H1 (cell line): ENCODE results near the gene FAM228A. TPM values are rescaled to one million over a fixed set of nuclear protein-coding genes. Genes with fewer than 3 reads are reported as not detected.

Source experiments
- CTCF ChIA-PET: fragments of 300-600 bp; sonication (Branson Sonifier 250); formaldehyde crosslinking; loops from one replicate; lab custom pipeline; 2021; ENCODE audit not compliant: partially characterized antibody; lab: Charles Lee
- POLR2A ChIA-PET: fragments of 300-600 bp; sonication (Branson Sonifier 250); formaldehyde crosslinking; loops from one replicate; lab custom pipeline; 2021; ENCODE audit warnings: inconsistent platforms; ENCODE audit not compliant: partially characterized antibody; lab: Charles Lee
- DNase-seq, 2 experiments: peaks; one replicate each; pipeline versions ENCODE4 v3.0.0 to v3.0.0-alpha.2; 2010 to 2022; ENCODE audit warnings: low spot score in 2 of 2, low read depth in 1 of 2, mixed read lengths in 1 of 2
- FAIRE-seq: peaks from 2 replicates; lab custom pipeline; 2011; peaks lifted over from hg19 to GRCh38; lab: Jason Lieb, UNC
- H2AFZ ChIP-seq: 2 replicates; pipeline ENCODE4 v1.8.1; 2012; ENCODE audit warnings: low read length, inconsistent platforms
- H2AK5ac ChIP-seq: 2 replicates; pipeline ENCODE4 v1.6.1; 2013; ENCODE audit warnings: low read depth, low read length
- H2BK120ac ChIP-seq: replicated peaks from 2 replicates; pipeline ENCODE3; 2013; ENCODE audit warnings: low read depth, low read length, inconsistent platforms
- H2BK12ac ChIP-seq: 2 replicates; pipeline ENCODE4 v1.6.1; 2013; ENCODE audit warnings: low read depth, low read length
- H2BK15ac ChIP-seq: 2 replicates; pipeline ENCODE4 v1.6.1; 2013; ENCODE audit warnings: low read length
- H2BK20ac ChIP-seq: 2 replicates; pipeline ENCODE4 v1.6.1; 2013; ENCODE audit warnings: low read length
- H2BK5ac ChIP-seq: 2 replicates; pipeline ENCODE4 v1.6.1; 2013; ENCODE audit warnings: low read depth, low read length
- H3K14ac ChIP-seq: 2 replicates; pipeline ENCODE4 v1.6.1; 2013; ENCODE audit warnings: inconsistent platforms; ENCODE audit not compliant: insufficient read length
- H3K18ac ChIP-seq: 2 replicates; pipeline ENCODE4 v1.6.1; 2013; ENCODE audit warnings: low read length; ENCODE audit errors: extremely low read depth
- H3K23ac ChIP-seq: 2 replicates; pipeline ENCODE4 v1.6.1; 2013; ENCODE audit warnings: inconsistent platforms; ENCODE audit not compliant: insufficient read length
- H3K23me2 ChIP-seq: 2 replicates; pipeline ENCODE4 v1.6.1; 2013; ENCODE audit warnings: low read depth, low read length
- H3K27ac ChIP-seq: 2 replicates; pipeline ENCODE4 v1.6.1; 2011; ENCODE audit warnings: low read depth, low read length, inconsistent platforms
- H3K27me3 ChIP-seq, 4 experiments: replicated peaks in 1 of 4; 1 replicate in 1 of 4; 2 replicates in 3 of 4; pipeline versions ENCODE4 v1.6.1 to v1.8.1; 2011 to 2013; ENCODE audit warnings: low read length in 3 of 4, mild to moderate bottlenecking in 3 of 4, inconsistent platforms in 2 of 4, mixed read lengths in 2 of 4, moderate library complexity in 1 of 4; ENCODE audit not compliant: control insufficient read depth in 3 of 4, insufficient read depth in 3 of 4; ENCODE audit errors: extremely low read depth in 1 of 4
- H3K36me3 ChIP-seq, 4 experiments: 2 replicates each; pipeline versions ENCODE4 v1.6.1 to v1.8.1; 2011 to 2013; ENCODE audit warnings: mild to moderate bottlenecking in 4 of 4, low read length in 3 of 4, moderate library complexity in 2 of 4, control low read depth in 1 of 4, inconsistent platforms in 1 of 4; ENCODE audit not compliant: insufficient read depth in 4 of 4, control insufficient read depth in 2 of 4
- H3K4ac ChIP-seq: replicated peaks from 2 replicates; pipeline ENCODE3; 2013; ENCODE audit warnings: low read length, low read depth, mixed read lengths, inconsistent platforms; ENCODE audit not compliant: insufficient read length
- H3K4me1 ChIP-seq, 4 experiments: replicated peaks in 1 of 4; 1 replicate in 1 of 4; 2 replicates in 3 of 4; pipeline versions ENCODE4 v1.6.1 to v1.8.1; 2011 to 2013; ENCODE audit warnings: low read length in 3 of 4, inconsistent platforms in 2 of 4, mixed read lengths in 1 of 4; ENCODE audit not compliant: insufficient read depth in 4 of 4, control insufficient read depth in 3 of 4
- H3K4me2 ChIP-seq, 2 experiments: 2 replicates each; pipeline versions ENCODE4 v1.6.1 to v1.8.1; 2011 to 2013; ENCODE audit warnings: low read depth in 2 of 2, low read length in 2 of 2, control low read depth in 1 of 2, inconsistent platforms in 1 of 2, mild to moderate bottlenecking in 1 of 2; ENCODE audit not compliant: insufficient read depth in 1 of 2
- H3K4me3 ChIP-seq, 4 experiments: fragments of 200-600, 300-600 bp in 1 of 4; sonication (generic), shearing (Covaris generic), sonication (Bioruptor Twin) in 1 of 4; 2 replicates each; pipeline versions ENCODE4 v1.5.1 to v1.8.1; 2011 to 2016; ENCODE audit warnings: low read length in 4 of 4, low read depth in 3 of 4, control low read depth in 2 of 4, inconsistent platforms in 2 of 4, mild to moderate bottlenecking in 2 of 4, mixed read lengths in 1 of 4, moderate library complexity in 1 of 4; ENCODE audit not compliant: insufficient read depth in 2 of 4; ENCODE audit errors: extremely low read depth in 1 of 4
- H3K56ac ChIP-seq: replicated peaks from 2 replicates; pipeline ENCODE3; 2013; ENCODE audit warnings: low read depth, mild to moderate bottlenecking, mixed read lengths, low read length, inconsistent platforms; ENCODE audit not compliant: insufficient read length
- H3K79me1 ChIP-seq: 2 replicates; pipeline ENCODE4 v1.6.1; 2013; ENCODE audit warnings: low read depth, low read length, control low read depth
- H3K79me2 ChIP-seq, 2 experiments: 2 replicates each; pipeline versions ENCODE4 v1.6.1 to v1.8.1; 2012 to 2013; ENCODE audit warnings: low read length in 2 of 2, mild to moderate bottlenecking in 2 of 2, inconsistent platforms in 1 of 2; ENCODE audit not compliant: insufficient read depth in 2 of 2, control insufficient read depth in 1 of 2
- H3K9ac ChIP-seq, 4 experiments: replicated peaks in 1 of 4; 1 replicate in 1 of 4; 2 replicates in 3 of 4; pipeline versions ENCODE4 v1.6.1 to v1.8.1; 2011 to 2013; ENCODE audit warnings: low read depth in 3 of 4, low read length in 3 of 4, control low read depth in 2 of 4, mild to moderate bottlenecking in 2 of 4, moderate library complexity in 2 of 4, inconsistent platforms in 1 of 4; ENCODE audit errors: extremely low read depth in 1 of 4
- H3K9me3 ChIP-seq, 2 experiments: 2 replicates each; pipeline versions ENCODE4 v1.6.1 to v1.8.1; 2012 to 2013; ENCODE audit warnings: mild to moderate bottlenecking in 2 of 2, moderate library complexity in 2 of 2, control low read depth in 1 of 2, inconsistent platforms in 1 of 2, low read depth in 1 of 2, low read length in 1 of 2, mixed read lengths in 1 of 2; ENCODE audit not compliant: insufficient read depth in 2 of 2
- H4K20me1 ChIP-seq, 2 experiments: replicated peaks in 1 of 2; 2 replicates each; pipeline versions ENCODE3 to v1.8.1; 2011 to 2013; ENCODE audit warnings: inconsistent platforms in 2 of 2, low read length in 2 of 2, mild to moderate bottlenecking in 1 of 2; ENCODE audit not compliant: insufficient read depth in 2 of 2, control insufficient read depth in 1 of 2
- H4K5ac ChIP-seq: 2 replicates; pipeline ENCODE4 v1.6.1; 2013; ENCODE audit warnings: low read length, low read depth, mixed read lengths, inconsistent platforms; ENCODE audit not compliant: insufficient read length
- H4K8ac ChIP-seq: 2 replicates; pipeline ENCODE4 v1.8.0; 2013; ENCODE audit warnings: mild to moderate bottlenecking, moderate library complexity, low read length, inconsistent platforms; ENCODE audit not compliant: insufficient read depth; ENCODE audit errors: extremely low read depth
- H4K91ac ChIP-seq: replicated peaks from 2 replicates; pipeline ENCODE3; 2013; ENCODE audit warnings: low read length, mixed read lengths, inconsistent platforms; ENCODE audit not compliant: insufficient read length
- CBX8 ChIP-seq: fragments of 300-800, 300-1000 bp; sonication (generic); IDR thresholded peaks from 2 replicates; pipeline ENCODE4 v1.7.1; 2016; ENCODE audit warnings: low read depth, low read length, borderline replicate concordance
- CHD2 ChIP-seq: IDR thresholded peaks from 2 replicates; pipeline ENCODE4 v1.6.1; 2012; ENCODE audit warnings: low read length, improper control_type of control experiment
- GTF2F1 ChIP-seq: IDR thresholded peaks from 2 replicates; pipeline ENCODE4 v1.6.1; 2012; ENCODE audit warnings: low read depth, low read length, improper control_type of control experiment, borderline replicate concordance
- KDM5A ChIP-seq: fragments of 200-600 bp; IDR thresholded peaks from 2 replicates; pipeline ENCODE4 v1.7.1; 2012; ENCODE audit warnings: mild to moderate bottlenecking, low read length, inconsistent platforms, mixed read lengths
- MAFK ChIP-seq: IDR thresholded peaks from 2 replicates; pipeline ENCODE4 v1.6.1; 2012; ENCODE audit warnings: low read depth, mild to moderate bottlenecking, improper control_type of control experiment, low read length
- MAX ChIP-seq: IDR thresholded peaks from 2 replicates; pipeline ENCODE4 v1.6.1; 2012; ENCODE audit warnings: inconsistent platforms
- NANOG ChIP-seq: IDR thresholded peaks from 2 replicates; pipeline ENCODE4 v1.6.1; 2011; ENCODE audit warnings: low read length, low read depth, mild to moderate bottlenecking, inconsistent platforms; ENCODE audit not compliant: insufficient read depth, poor library complexity, severe bottlenecking
- POLR2AphosphoS5 ChIP-seq: IDR thresholded peaks from 2 replicates; pipeline ENCODE4 v1.6.1; 2011; ENCODE audit warnings: low read depth, low read length
- POU5F1 ChIP-seq: IDR thresholded peaks from 2 replicates; pipeline ENCODE4 v1.6.1; 2011; ENCODE audit warnings: low read depth, mild to moderate bottlenecking, low read length, moderate library complexity
- SAP30 ChIP-seq: fragments of 300-600 bp; sonication (generic); IDR thresholded peaks from 2 replicates; pipeline ENCODE4 v1.7.1; 2012; ENCODE audit warnings: low read length, moderate library complexity, mild to moderate bottlenecking, inconsistent platforms; ENCODE audit not compliant: insufficient read depth, insufficient replicate concordance
- SIN3A ChIP-seq, 2 experiments: IDR thresholded peaks in 1 of 2; conservative IDR thresholded peaks in 1 of 2; 2 replicates each; pipeline ENCODE4 v1.6.1; 2011 to 2012; ENCODE audit warnings: low read length in 2 of 2, improper control_type of control experiment in 1 of 2, low read depth in 1 of 2, mild to moderate bottlenecking in 1 of 2
- SP1 ChIP-seq: IDR thresholded peaks from 2 replicates; pipeline ENCODE4 v1.6.1; 2011; ENCODE audit warnings: low read depth, low read length
- SP2 ChIP-seq: IDR thresholded peaks from 2 replicates; pipeline ENCODE4 v1.6.1; 2012; ENCODE audit warnings: mild to moderate bottlenecking, low read length, inconsistent platforms
- TAF1 ChIP-seq: IDR thresholded peaks from 2 replicates; pipeline ENCODE4 v1.6.1; 2011; ENCODE audit warnings: mild to moderate bottlenecking, low read depth, low read length
- YY1 ChIP-seq: IDR thresholded peaks from 2 replicates; pipeline ENCODE4 v1.6.1; 2011; ENCODE audit warnings: low read depth, mild to moderate bottlenecking, low read length
- WGBS, 2 experiments: shearing (Covaris generic) in 1 of 2; methylation state at CpG; one replicate each; pipeline versions ENCODE4 v1.1.6 to v1.1.7; 2013 to 2015; ENCODE audit warnings: low lambda C conversion rate in 2 of 2, mixed read lengths in 2 of 2, inconsistent platforms in 1 of 2, low coverage in 1 of 2, missing lambda C conversion rate in 1 of 2; ENCODE audit not compliant: insufficient replicate concordance in 2 of 2, insufficient coverage in 1 of 2, insufficient read length in 1 of 2; ENCODE audit errors: extremely low coverage in 1 of 2, missing lambda C conversion rate in 1 of 2; 5-methylcytosine and 5-hydroxymethylcytosine counted together
- polyA plus RNA-seq, 7 experiments: library from polyadenylated mRNA; depleted of rRNA in 3 of 7; stranded (reverse) in 5 of 7; unstranded in 2 of 7; fragments of >200 nt in 5 of 7; fragments of 200-250 nt in 2 of 7; gene quantifications; 1 replicate in 5 of 7; 2 replicates in 1 of 7; 4 replicates in 1 of 7; pipeline versions ENCODE4 v1.2.1 to v1.2.3, GENCODE V29; 2011 to 2013; ENCODE audit warnings: missing spikeins in 2 of 7, mixed read lengths in 2 of 7
- total RNA-seq: library from RNA; stranded (reverse); fragmentation: NEBNext Ultra II Directional; extraction: Animal tissue kit (Norgen Biotek cat#: 25700); gene quantifications from 2 replicates; pipeline ENCODE4 v1.2.1, GENCODE V29; 2021

FAM228A gene
- total and polyA plus RNA-seq, 2 of the 8 experiments (the other 6 are each of a cell fraction or from before 2014, with no cell fraction given) = not detected

DNA sequence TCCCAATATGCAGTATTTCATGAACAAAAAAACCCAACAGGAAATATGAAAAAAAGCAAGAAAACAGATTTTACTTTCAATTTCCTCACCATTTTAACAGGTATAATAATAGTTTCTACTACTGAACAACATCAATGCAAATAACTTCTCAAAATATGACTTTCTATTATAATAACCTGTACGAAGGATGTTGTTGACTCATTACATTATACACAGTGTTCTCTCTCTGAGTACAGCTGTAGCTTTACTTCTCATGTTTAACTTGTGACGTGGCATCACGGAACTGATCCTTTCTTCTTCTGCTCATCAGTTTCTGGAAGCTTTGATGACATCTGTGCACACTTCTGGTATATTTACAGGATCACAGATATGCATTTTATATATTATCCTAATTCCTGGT lies 40.0 kb downstream of the FAM228A start:
- Histone ChIP-seq H3K27ac (no peak overlapping the region), H4K8ac (no peak overlapping the region), H4K91ac (no peak overlapping the region), H2BK120ac (no peak overlapping the region), H4K20me1 (no peaks in the 10 kb centered on the region), H3K79me1 (no peaks in the 10 kb centered on the region), H3K79me2 (no peaks in the 10 kb centered on the region), H3K9ac (no peak overlapping the region), H3K9me3 (no peaks in the 10 kb centered on the region), H2BK12ac (no peak overlapping the region), H3K4me2 (no peak overlapping the region), H2AFZ (no peak overlapping the region), H3K27me3 (no peaks in the 10 kb centered on the region; a peak in 1 of 7 replicates), H3K36me3 (no peaks in the 10 kb centered on the region), H3K56ac (no peak overlapping the region), H2BK20ac (no peak overlapping the region), H3K23me2 (no peaks in the 10 kb centered on the region), H3K23ac (no peak overlapping the region), H3K4me1 (no peaks in the 10 kb centered on the region; a peak in 1 of 7 replicates), H2BK15ac (no peak overlapping the region), H2BK5ac (no peak overlapping the region), H4K5ac (no peak overlapping the region), H3K4me3 (no peak overlapping the region), H2AK5ac (no peak overlapping the region), H3K4ac (no peak overlapping the region), H3K18ac (no peak overlapping the region), H3K14ac (no peak overlapping the region)
- no peak for FAIRE-seq
- POLR2A ChIA-PET = no interaction called here
- CTCF ChIA-PET = interaction anchor here (0.7 to 1.0 kb wide), 2 partner anchors 9 to 12 kb away, joined by 3 to 5 read pairs; no protein-coding TSS in a partner anchor
- 91% methylated on average over 3 of the region's 3 CpGs; no CpG with 5 or more reads in 1 of the 2 experiments for WGBS, 2 experiments
- DNase-seq = no peak
- TF ChIP-seq GTF2F1 (no peak), SP1 (no peak), SP2 (no peak), POLR2AphosphoS5 (no peak), SIN3A (conservative IDR thresholded peaks at IDR 0.05 in 1 of 2, IDR thresholded peaks at IDR 0.05 in 1 of 2; ENCODE audit: low read depth in 1 of 2, low read length in 2 of 2) (no peak), CHD2 (no peak), KDM5A (no peak), MAX (no peak), TAF1 (no peak), SAP30 (no peak), MAFK (no peak), CBX8 (no peak), YY1 (no peak), NANOG (no peak), POU5F1 (no peak)
